ENCODE data around the gene NID1.
"Not testable (repeated sequence)": the region's sequence is repeated elsewhere in the genome, so short reads cannot be mapped to it uniquely, and the experiment has no call there.

The NID1 gene

DNA sequence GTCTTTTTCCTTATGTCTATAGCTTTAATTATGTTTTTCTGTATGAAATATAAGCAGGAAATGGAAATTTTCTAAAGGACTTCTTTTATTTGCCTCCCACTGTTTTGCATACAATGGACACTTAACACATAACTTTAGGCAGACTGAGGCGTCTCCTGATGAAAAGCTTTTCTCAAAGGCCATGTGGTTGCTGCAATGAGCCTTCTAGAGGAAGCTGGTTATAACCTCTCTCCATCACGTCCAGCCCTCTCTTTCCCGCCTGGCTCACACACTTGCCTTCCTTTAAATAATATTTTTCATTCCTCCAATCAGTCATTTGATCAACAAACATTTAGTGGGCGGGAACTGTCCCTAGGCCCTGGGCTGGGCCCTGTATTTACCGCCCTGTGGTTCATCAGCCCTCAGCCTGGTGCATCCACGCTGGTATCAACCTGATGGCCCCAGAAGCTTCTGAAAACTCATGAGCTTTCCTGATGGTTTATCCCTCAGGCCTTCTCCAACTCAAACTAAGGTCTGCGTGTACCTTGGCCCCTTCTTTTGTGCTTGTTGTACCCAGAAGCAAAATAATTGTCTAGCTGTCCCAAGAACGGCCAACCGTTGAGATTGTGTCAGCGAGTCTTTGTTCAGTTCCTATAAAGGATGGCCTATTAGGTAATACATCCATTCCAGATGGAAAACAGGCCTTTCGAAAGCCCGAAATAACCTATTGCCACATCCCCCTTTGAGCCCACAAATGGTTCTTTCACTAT, 122.8 kb downstream of the NID1 start:
- Mint-ChIP-seq H3K27ac (no peak overlapping the region), H3K27me3 (no peaks in the 10 kb centered on the region), H3K9me3 (peaks cover 0 to 3% of the 10 kb centered on the region in 2 donors), H3K4me1 (peaks cover 52% of the 10 kb centered on the region), H3K4me3 (no peak overlapping the region)
- DNase-seq: no peak
- ATAC-seq: no peak

DNA sequence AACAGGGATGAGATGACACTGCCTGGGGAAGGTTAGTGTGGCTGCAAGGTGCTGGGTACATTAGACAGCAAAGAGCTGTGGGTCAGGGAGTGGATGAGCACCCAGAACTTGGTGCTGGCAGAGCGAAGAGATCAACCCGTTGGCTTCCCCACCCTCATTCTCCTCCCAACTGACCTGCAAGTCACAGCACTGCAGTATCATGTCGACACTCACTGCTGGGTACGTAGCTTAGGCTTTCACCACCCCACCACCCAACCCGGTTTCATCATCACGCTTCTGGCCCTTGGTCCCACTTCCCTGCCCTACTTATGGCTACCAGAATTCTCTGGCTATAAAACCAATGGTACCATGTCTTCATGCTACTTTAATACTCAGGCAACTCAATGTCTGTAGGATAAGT, 124.6 kb downstream of the NID1 start:
- Mint-ChIP-seq H3K27me3 (no peaks in the 10 kb centered on the region), H3K27ac (no peak overlapping the region), H3K4me3 (no peak overlapping the region), H3K9me3 (peaks cover 0 to 3% of the 10 kb centered on the region in 2 donors), H3K4me1 (peaks cover 50% of the 10 kb centered on the region)
- no peak for ATAC-seq
- DNase-seq: no peak

DNA sequence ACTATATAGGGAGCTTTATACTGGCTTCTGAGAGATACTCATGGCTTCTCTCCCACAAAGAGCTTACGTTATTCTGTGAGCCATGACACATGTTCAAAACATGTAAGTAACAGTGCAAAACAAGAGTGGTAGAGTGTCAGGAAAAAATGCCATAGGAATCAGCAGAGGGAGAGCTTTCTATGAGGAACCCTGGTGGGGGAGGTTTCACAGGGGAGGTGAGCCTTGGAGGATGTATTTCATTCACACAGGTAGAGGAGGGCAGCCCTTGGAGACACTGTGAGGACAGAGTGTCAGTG, 125.5 kb downstream of the NID1 start:
- H3K4me1 Mint-ChIP-seq: peaks cover 46% of the 10 kb centered on the region
- DNase-seq (no peak), ATAC-seq (no peak)
- no peak overlapping the region for H3K4me3 Mint-ChIP-seq
- H3K27me3 Mint-ChIP-seq: no peaks in the 10 kb centered on the region
- H3K9me3 Mint-ChIP-seq: peaks cover 0 to 3% of the 10 kb centered on the region in 2 donors
- H3K27ac Mint-ChIP-seq: no peak overlapping the region

DNA sequence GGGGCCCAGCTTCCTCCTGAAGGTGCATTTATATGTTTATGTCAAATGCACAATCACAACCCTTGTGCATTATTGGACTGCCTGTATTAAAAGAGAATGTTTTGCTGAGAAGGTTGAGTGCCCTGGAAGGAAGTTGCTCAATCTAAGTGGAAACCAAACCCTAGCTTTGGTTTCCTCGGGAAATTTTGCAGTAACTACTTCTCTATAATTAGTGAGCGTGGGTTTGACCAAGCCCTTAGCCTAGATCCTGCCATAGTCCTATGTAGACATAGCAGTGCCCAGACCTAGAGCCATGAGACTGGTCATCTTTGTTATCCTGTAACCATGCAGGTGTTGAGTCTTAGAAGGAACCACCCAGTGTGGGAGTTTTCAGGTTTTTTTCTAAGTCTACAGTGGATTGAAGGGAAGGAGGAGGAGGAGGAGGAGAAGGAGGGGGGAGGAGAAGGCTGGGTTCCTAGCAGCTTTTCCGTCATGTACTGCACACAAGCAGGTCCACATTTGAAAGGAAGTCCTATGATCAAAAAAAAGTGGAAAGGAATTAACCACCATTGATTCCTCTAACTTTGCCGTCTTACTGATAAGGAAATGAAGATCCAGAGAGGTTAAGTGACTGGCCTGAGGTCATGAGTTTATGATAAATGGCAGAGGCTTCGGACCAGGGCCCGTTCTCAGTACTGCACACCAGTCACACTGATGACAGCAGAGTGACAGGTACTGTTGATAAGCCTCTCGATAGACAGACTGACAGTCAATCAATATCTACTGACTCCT, 126.0 kb downstream of the NID1 start:
- peak overlapping the region in 1 of 2 donors; percentile 22 for H3K4me3 Mint-ChIP-seq
- no peaks in the 10 kb centered on the region for H3K27me3 Mint-ChIP-seq
- DNase-seq (no peak), ATAC-seq (peak; percentile 64)
- H3K9me3 Mint-ChIP-seq: peaks cover 0 to 3% of the 10 kb centered on the region in 2 donors
- no peak overlapping the region for H3K27ac Mint-ChIP-seq
- H3K4me1 Mint-ChIP-seq: peaks cover 48% of the 10 kb centered on the region

DNA sequence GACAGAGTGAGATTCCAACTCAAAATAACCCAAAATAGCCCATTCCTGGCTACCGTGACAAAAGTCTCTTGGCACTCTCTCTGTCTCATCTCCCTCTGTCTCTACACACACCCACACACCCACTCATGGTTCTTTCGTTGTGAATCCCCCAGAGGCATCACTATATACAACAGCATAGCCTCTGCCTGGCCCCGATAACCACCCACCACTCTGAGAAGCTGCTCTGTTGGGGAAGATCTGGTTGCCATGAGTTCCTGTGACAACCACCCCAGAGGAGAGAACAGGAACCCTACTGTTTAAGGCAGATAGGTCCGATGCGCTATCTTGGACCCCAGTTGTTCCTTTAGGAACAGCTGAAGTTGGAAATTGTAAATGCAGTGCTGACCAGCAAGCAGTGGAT, 127.8 kb downstream of the NID1 start:
- DNase-seq (no peak), ATAC-seq (peak; percentile 70)
- peaks cover 63% of the 10 kb centered on the region for H3K4me1 Mint-ChIP-seq
- peak overlapping the region in 1 of 2 donors; percentile 81 for H3K27ac Mint-ChIP-seq
- H3K9me3 Mint-ChIP-seq: peaks cover 0 to 3% of the 10 kb centered on the region in 2 donors
- H3K4me3 Mint-ChIP-seq: peak overlapping the region; percentile 32 to 53
- no peaks in the 10 kb centered on the region for H3K27me3 Mint-ChIP-seq

DNA sequence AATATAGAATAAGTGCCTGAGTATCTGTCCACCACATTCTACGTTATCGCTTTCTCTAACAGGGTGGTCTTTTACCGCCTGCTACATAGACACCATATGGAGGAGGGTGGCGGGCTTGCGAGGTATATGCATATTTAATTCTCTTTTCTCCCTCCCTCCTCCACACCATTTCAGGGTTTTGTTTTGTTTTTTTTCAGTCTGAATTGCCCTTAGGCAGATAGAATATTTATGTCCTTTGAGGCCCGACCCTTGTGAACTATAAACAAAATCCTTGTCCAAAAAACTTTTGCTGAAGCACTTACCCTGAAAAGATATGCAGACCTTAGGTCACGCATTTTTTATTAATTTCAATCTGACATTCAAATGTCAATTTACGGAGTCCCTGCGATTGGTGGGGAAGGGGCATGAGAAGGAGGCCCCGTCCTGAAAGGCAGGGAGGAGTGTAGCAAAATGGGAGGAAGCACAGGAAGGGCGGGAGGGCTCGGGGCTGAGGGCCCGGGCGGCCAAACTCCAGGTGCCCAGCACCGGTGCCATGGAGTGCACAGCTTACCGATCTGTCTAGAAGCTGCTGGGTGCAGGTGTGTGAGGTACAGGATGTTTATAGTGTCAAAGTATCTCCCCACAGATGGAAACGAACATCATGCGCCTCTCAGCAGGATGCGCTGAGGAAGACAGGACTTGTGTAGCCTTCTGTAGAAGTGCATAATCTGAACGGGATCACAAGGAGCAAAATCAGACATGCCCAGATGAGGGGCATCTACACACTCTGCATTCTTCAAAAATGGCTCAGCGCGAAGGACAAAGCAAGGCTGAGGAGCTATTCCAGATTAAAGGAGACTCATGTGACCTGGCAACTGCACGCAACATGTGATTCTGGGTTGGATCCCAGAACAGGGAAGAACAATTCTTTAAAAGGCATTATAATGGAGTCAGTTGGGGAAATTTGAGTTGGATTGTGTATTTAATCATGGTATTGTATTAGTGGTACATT, 129.4 kb downstream of the NID1 start:
- Mint-ChIP-seq H3K4me3 (no peak overlapping the region), H3K27me3 (no peaks in the 10 kb centered on the region), H3K9me3 (peaks cover 0 to under 1% of the 10 kb centered on the region in 2 donors), H3K27ac (no peak overlapping the region), H3K4me1 (peaks cover 72% of the 10 kb centered on the region)
- no peak for DNase-seq
- ATAC-seq: no peak

DNA sequence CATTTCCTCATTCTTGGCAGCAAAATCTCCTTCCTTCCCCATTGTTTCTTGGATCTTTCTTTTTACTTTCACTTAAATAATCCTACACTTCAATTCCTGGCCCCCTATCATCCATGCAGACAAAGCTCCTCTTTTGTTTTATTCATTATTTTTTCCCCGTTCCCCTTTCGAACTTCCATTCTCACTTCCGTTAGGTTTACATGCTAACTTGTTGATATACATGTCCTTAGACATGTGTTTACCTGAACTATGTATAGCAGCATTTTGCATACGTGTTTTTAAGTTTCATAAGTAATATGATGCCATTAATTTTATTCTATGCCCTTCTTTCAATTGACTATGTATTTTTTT, 131.1 kb downstream of the NID1 start:
- Mint-ChIP-seq H3K4me3 (no peak overlapping the region), H3K27ac (no peak overlapping the region)

DNA sequence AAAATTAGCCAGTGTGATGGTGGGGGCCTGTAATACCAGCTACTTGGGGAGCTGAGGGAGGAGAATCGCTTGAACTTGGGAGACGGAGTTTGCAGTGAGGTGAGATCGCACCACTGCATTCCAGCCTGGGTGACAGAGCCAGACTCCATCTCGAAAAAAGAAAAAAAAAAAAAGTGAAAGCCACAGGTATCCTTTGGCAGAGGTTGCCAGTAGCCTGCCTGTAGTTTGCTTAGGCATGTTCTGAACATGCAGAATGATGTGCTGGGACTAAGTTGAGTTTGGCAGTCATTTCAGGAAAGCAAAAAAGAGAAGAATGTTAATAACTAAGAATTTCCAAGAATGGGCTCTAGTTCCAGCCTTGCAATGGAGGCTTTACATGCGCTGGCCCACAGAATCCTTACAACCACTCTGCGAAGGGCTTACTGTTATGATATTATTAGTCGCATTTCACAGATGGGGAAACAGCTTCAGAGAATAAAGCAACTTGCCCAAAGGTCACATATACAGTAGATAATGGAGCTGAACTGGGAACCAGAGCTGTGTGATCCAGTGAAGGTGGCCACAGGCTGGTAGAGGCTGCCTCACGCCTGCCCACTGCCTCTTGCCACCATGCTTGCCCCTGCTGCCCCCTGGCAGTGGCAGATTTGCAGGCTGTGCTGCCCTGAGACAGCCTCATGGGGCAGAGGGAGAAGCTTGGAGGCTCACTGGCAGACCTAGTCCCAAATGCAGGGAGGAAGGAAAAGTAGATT, 131.7 kb downstream of the NID1 start:
- Mint-ChIP-seq H3K9me3 (no peaks in the 10 kb centered on the region), H3K4me3 (no peak overlapping the region), H3K27me3 (no peaks in the 10 kb centered on the region), H3K4me1 (peaks cover 55% of the 10 kb centered on the region), H3K27ac (no peak overlapping the region)
- no peak for ATAC-seq
- no peak for DNase-seq

More for the DNA sequence above, 131.1 kb downstream of the NID1 start:
- ATAC-seq (no peak), DNase-seq (no peak)
- H3K9me3 Mint-ChIP-seq: no peaks in the 10 kb centered on the region
- peaks cover 60% of the 10 kb centered on the region for H3K4me1 Mint-ChIP-seq
- no peaks in the 10 kb centered on the region for H3K27me3 Mint-ChIP-seq

DNA sequence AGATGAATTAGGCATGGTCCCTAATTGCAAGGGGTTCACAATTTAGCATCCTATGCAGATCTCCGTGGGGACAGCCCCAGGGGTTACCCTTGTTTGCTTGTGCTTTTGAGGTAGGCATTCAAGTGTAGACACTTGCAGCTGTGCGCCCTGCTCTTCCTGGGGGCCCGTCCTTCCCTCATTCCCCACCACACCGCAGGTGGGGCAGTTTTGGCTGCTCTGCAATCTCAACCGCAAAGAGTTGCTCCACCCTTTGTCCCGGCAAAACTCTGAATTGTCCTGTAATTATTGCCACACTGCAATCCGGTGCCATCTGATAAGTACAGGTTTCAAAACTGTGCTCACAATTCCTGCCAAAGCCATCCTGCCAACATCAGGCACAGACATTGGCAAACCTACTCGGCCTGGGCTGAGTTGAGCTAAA, 132.8 kb downstream of the NID1 start:
- Mint-ChIP-seq H3K9me3 (no peaks in the 10 kb centered on the region), H3K4me1 (peaks cover 48% of the 10 kb centered on the region), H3K4me3 (no peak overlapping the region), H3K27ac (no peak overlapping the region), H3K27me3 (no peaks in the 10 kb centered on the region)
- ATAC-seq: peak; percentile 72
- DNase-seq: no peak

DNA sequence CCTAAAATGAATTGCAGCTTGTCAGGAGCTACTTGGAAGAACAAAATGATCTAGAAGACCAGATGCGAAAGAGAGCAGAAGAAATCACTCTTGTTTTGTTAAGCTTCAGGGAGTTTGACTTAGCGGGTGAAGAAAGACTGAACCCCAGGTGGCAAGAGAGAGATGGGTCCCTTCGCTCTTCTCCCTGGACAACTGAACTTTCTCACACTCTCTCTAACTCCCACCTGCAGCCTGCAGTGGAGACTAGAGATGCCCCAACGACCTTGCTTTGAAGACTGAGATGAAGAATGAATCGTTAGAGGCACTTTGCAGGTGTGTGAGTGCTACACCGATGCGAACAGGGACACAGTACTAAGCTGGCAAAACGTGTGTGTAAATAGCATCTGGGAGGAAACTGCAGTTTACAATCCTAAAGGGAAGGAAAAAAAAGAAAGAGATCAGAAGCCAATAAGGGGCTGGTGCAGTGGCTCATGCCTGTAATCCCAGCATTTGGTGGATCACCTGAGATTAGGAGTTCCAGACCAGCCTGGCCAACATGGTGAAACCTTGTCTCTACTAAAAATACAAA, 133.6 kb downstream of the NID1 start:
- Mint-ChIP-seq H3K4me1 (peaks cover 42% of the 10 kb centered on the region), H3K9me3 (no peaks in the 10 kb centered on the region), H3K27ac (peak overlapping the region in 1 of 2 donors; percentile 45), H3K4me3 (no peak overlapping the region), H3K27me3 (no peaks in the 10 kb centered on the region)
- no peak for DNase-seq
- ATAC-seq: no peak

DNA sequence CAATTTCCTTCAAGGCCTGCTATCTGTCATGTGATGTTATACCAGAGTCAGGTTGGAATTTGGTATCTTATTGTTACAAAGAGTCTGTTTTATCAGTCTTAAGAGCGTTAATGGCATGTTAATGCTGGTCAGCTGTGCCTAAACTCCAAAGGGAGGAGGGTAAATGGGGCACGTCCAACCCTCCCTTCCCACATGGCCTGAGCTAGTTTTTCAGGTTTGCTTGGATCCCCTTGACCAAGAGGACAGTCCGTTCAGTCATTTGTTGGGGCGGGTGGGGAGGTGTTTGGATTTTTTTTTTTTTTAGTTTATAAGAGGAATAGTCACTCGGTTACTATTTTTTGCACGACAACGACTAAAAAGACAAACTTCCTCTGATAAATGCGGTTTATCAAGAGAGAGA, 134.3 kb downstream of the NID1 start:
- no peak overlapping the region for H3K4me3 Mint-ChIP-seq
- DNase-seq (no peak), ATAC-seq (no peak)
- peaks cover 35% of the 10 kb centered on the region for H3K4me1 Mint-ChIP-seq
- H3K27me3 Mint-ChIP-seq: no peaks in the 10 kb centered on the region
- no peaks in the 10 kb centered on the region for H3K9me3 Mint-ChIP-seq
- H3K27ac Mint-ChIP-seq: no peak overlapping the region

DNA sequence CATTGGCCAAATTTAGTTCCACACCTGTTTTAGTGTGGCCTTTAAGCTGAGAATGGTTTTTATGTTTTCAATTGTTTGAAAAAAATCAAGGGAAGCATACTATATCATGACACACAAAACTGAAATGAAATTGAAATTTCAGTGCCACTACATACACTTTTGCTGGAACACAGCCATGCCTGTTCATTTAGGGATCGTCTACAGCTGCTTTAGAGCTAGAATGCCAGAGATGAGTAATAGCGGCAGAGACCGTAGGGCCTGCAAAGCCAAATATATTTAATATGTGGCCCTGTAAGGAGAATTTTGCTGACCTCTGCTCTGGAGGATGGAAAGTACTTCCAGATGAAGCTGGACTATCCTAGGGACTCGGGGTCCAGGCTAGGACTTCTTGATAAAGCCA, 135.7 kb downstream of the NID1 start:
- Mint-ChIP-seq H3K27me3 (no peaks in the 10 kb centered on the region), H3K4me3 (no peak overlapping the region), H3K4me1 (peaks cover 35% of the 10 kb centered on the region), H3K27ac (no peak overlapping the region), H3K9me3 (no peaks in the 10 kb centered on the region)
- DNase-seq: no peak
- ATAC-seq: no peak

DNA sequence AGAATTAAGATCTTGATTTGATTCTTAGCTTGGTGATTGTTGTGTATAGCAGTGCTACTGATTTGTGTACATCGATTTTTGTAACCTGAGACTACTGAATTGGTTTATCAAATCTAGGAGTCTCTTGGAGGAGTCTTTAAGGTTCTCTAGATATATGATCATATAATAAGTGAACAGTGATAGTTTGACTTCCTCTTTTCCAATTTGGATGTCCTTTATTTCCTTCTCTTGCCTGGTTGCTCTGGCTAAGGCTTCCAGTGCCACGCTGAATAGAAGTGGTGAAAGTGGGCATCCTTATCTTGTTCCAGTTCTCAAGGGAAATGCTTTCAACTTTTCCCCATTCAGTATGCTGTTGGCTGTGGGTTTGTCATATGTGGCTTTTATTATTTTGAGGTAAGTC, 136.7 kb downstream of the NID1 start:
- no peaks in the 10 kb centered on the region for H3K9me3 Mint-ChIP-seq

DNA sequence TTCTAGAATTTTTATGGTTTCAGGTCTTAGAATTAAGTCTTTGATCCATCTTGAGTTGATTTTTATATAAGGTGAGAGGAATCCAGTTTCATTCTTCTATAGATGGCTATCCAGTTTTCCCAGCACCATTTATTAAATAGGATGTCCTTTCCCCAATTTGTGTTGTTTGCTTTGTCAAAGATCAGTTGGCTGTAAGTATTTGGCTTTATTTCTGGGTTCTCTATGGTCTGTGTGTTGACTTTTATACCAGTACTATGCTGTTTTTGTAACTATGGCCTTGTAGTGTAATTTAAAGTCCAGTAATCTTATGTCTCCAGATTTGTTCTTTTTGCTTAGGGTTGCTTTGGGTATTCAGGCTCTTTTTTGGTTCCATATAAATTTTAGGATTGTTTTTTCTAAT, 137.3 kb downstream of the NID1 start:
- H3K27ac Mint-ChIP-seq, H3K27me3 Mint-ChIP-seq, DNase-seq, H3K4me3 Mint-ChIP-seq, H3K9me3 Mint-ChIP-seq, ATAC-seq: not testable (repeated sequence)
- peaks cover 35% of the 10 kb centered on the region for H3K4me1 Mint-ChIP-seq

More for the DNA sequence above, 136.7 kb downstream of the NID1 start:
- Mint-ChIP-seq H3K27me3 (no peaks in the 10 kb centered on the region), H3K4me1 (peaks cover 35% of the 10 kb centered on the region), H3K27ac (no peak overlapping the region), H3K4me3 (no peak overlapping the region)
- ATAC-seq: no peak
- DNase-seq: no peak

All from stimulated activated naive CD8-positive, alpha-beta T cell treated with anti-CD3 and anti-CD28 coated beads, Interleukin-15, amount 100 ng/mL, for 72 hours (primary cell).